Muscle layer of duodenum (tissue), 2 donors: ENCODE measurements around the gene POU2F1.

Experiments
- H3K27ac ChIP-seq: one replicate; pipeline ENCODE4 v1.7.0; 2013; ENCODE audit warnings: mild to moderate bottlenecking, low read length
- H3K27me3 ChIP-seq: one replicate; pipeline ENCODE4 v1.7.0; 2013; ENCODE audit warnings: low read depth, mild to moderate bottlenecking, control low read depth, low read length
- H3K36me3 ChIP-seq, 2 donors: one replicate each; pipeline ENCODE4 v1.7.0; 2013; ENCODE audit warnings: low read length in 2 of 2, control low read depth in 1 of 2, mild to moderate bottlenecking in 1 of 2; ENCODE audit not compliant: insufficient read depth in 2 of 2, control insufficient read depth in 1 of 2
- H3K4me1 ChIP-seq, 2 donors: one replicate each; pipeline ENCODE4 v1.7.0; 2013; ENCODE audit warnings: low read length in 2 of 2, mild to moderate bottlenecking in 2 of 2, control low read depth in 1 of 2, moderate library complexity in 1 of 2; ENCODE audit not compliant: insufficient read depth in 2 of 2, control insufficient read depth in 1 of 2
- H3K4me3 ChIP-seq, 2 donors: one replicate each; pipeline ENCODE4 v1.7.0; 2013; ENCODE audit warnings: low read length in 2 of 2, low read depth in 1 of 2, mild to moderate bottlenecking in 1 of 2
- H3K9me3 ChIP-seq, 2 donors: one replicate each; pipeline ENCODE4 v1.7.0; 2013; ENCODE audit warnings: low read length in 2 of 2, control low read depth in 1 of 2, mild to moderate bottlenecking in 1 of 2; ENCODE audit not compliant: control insufficient read depth in 1 of 2
- donor health status: healthy.

The POU2F1 gene

DNA sequence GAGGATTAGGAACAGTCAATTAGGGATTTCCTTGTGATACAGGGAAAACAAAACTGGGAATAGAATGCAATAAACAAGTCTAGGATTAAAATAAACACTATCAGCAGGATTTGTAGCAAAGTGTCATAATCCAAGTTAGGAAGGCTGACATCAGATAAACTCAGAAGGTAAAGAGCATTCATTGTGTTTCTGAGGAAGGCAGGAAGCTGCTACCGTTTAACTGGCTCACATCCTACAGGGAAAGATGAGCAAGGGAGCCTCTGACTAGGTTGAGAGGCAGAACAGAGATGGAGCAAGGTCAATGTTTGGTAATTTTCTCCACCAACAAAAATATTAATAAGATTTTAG is 124.7 kb downstream of the POU2F1 start:
- Histone ChIP-seq H3K36me3 (peaks cover 0 to 5% of the 10 kb centered on the region in 2 donors), H3K4me3 (no peak overlapping the region), H3K27ac (no peak overlapping the region), H3K9me3 (no peaks in the 10 kb centered on the region), H3K4me1 (no peaks in the 10 kb centered on the region), H3K27me3 (no peaks in the 10 kb centered on the region)

GRCh38 chr1:167357305-167357704 is 136.6 kb downstream of the POU2F1 start:
- Histone ChIP-seq H3K4me1 (no peaks in the 10 kb centered on the region), H3K36me3 (no peaks in the 10 kb centered on the region), H3K27me3 (no peaks in the 10 kb centered on the region), H3K9me3 (peaks cover 0 to 3% of the 10 kb centered on the region in 2 donors), H3K27ac (no peak overlapping the region), H3K4me3 (no peak overlapping the region)

DNA sequence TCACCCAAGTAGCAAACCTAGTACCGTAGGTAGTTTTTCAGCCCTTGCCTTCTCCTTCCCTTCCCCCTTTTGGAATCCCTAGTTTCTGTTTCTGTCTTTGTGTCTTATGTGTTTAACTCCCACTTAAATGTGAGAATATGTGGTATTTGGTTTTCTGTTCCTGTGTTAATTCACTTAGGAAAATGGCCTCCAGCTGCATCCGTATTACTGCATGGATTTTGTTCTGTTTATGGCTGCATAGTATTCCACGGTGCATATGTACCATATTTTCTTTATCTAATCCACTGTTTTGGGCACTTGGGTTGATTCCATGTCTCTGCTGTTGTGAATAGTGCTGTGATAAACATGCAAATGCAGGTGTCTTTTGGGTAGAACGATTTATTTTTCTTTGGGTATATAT is 138.6 kb downstream of the POU2F1 start:
- H3K4me3 ChIP-seq: no peak overlapping the region
- H3K27me3 ChIP-seq: no peaks in the 10 kb centered on the region
- H3K4me1 ChIP-seq: no peaks in the 10 kb centered on the region
- no peaks in the 10 kb centered on the region for H3K36me3 ChIP-seq
- peaks cover 0 to 3% of the 10 kb centered on the region in 2 donors for H3K9me3 ChIP-seq
- H3K27ac ChIP-seq: no peak overlapping the region

DNA sequence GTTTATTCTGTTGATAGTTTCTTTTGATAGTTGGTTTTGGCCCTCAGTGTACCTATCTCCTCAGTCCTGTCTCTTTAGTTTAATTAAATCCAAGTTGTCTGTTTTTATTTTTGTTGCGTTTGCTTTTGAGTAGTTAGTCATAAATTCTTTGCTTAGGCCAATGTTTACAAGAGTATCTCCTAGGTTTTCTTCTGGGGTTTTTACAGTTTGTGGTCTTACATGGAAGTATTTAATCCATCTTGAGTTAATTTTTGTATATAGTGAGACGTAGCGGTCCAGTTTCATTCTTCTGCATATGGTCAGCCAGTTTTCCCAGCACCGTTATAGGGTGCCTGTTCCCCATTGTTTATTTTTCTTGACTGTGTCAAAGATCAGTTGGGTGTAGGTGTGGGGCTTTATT is 139.4 kb downstream of the POU2F1 start:
- no peak overlapping the region for H3K27ac ChIP-seq
- no peaks in the 10 kb centered on the region for H3K4me1 ChIP-seq
- H3K27me3 ChIP-seq: no peaks in the 10 kb centered on the region
- H3K4me3 ChIP-seq: no peak overlapping the region
- H3K9me3 ChIP-seq: no peaks in the 10 kb centered on the region
- no peaks in the 10 kb centered on the region for H3K36me3 ChIP-seq

GRCh38 chr1:167362638-167363037 is 142.0 kb downstream of the POU2F1 start:
- H3K27ac ChIP-seq: no peak overlapping the region
- H3K4me1 ChIP-seq: no peaks in the 10 kb centered on the region
- no peak overlapping the region for H3K4me3 ChIP-seq
- no peaks in the 10 kb centered on the region for H3K27me3 ChIP-seq
- peaks cover 0 to 7% of the 10 kb centered on the region in 2 donors for H3K36me3 ChIP-seq
- H3K9me3 ChIP-seq: no peaks in the 10 kb centered on the region

DNA sequence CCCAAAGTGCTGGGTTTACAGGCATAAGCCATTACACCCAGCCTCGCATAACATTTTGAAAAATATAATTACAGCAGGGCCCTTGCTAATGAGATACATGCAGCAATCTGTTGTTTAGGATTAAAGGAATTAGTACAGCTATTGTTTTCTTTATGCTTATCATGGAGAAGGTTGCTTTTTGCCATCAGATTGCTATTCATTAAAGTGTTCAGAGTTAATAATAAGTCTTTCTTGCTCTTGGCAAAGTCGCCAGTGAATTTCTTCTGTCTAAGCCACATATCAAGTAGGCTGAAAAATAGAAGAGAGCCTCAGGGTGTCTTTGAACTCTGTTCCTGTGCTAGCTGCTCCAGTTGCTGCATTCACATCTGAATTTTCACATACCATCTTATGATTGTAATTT is 144.1 kb downstream of the POU2F1 start:
- H3K9me3 ChIP-seq: no peaks in the 10 kb centered on the region
- no peak overlapping the region for H3K4me3 ChIP-seq
- no peaks in the 10 kb centered on the region for H3K4me1 ChIP-seq
- H3K36me3 ChIP-seq: peaks cover 0 to 7% of the 10 kb centered on the region in 2 donors
- H3K27me3 ChIP-seq: no peaks in the 10 kb centered on the region
- H3K27ac ChIP-seq: no peak overlapping the region

DNA sequence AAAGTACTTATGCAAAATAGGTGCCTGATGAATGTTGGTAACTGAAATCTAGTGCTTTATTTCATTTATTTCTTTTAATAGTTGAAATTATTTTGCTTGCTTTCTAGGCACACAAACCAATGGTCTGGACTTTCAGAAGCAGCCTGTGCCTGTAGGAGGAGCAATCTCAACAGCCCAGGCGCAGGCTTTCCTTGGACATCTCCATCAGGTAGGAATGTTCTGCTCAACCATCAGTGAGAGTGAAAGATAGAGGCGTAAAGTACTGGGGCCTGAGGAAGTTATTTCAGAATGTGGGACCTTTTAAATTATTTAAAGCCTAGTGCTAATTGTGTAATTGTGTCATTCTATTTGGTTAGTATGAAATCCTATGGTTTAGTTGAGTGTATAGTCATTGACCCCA is 144.7 kb downstream of the POU2F1 start:
- Histone ChIP-seq H3K27me3 (no peaks in the 10 kb centered on the region), H3K36me3 (peaks cover 0 to 7% of the 10 kb centered on the region in 2 donors), H3K4me3 (no peak overlapping the region), H3K9me3 (no peaks in the 10 kb centered on the region), H3K4me1 (no peaks in the 10 kb centered on the region), H3K27ac (no peak overlapping the region)

DNA sequence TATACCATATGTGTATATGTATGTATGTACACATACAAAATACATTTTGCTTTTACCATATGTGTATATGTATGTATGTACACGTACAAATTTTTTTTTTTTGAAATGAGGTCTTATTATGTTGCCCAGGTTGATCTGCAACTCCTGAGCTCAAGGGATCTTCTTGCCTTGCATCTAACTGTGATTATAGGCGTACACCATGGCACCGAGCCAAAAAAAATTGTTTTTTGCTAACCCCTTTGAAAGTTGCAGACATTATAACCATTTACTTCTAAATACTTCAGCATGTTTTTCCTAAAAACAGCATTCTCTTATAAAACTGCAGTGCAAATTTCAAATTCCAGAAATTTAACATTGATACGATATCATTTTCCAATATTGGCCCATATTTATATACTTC is 147.0 kb downstream of the POU2F1 start:
- no peaks in the 10 kb centered on the region for H3K27me3 ChIP-seq
- H3K4me3 ChIP-seq: no peak overlapping the region
- H3K4me1 ChIP-seq: no peaks in the 10 kb centered on the region
- H3K36me3 ChIP-seq: peaks cover 0 to 12% of the 10 kb centered on the region in 2 donors
- no peak overlapping the region for H3K27ac ChIP-seq
- no peaks in the 10 kb centered on the region for H3K9me3 ChIP-seq

DNA sequence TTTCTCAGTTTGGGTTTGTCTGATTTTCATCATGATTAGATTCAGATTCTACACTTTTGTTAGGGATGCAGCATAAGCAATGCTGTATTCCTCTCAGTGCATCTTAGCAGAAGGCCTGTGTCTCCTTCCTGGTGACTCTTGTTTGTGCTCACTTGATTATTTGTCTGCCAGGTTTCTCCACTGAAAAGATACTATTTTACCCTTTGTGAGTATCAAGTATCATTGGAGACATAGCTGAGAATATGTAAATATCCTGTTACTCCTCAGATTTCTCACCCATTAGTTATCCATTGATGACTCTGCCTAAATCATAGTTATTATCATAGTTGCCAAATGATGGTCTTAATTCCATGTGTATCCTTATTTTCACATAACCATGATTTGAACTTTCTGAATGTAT is 148.5 kb downstream of the POU2F1 start:
- H3K27ac ChIP-seq: no peak overlapping the region
- peaks cover 0 to 6% of the 10 kb centered on the region in 2 donors for H3K4me1 ChIP-seq
- H3K4me3 ChIP-seq: no peak overlapping the region
- H3K9me3 ChIP-seq: no peaks in the 10 kb centered on the region
- H3K36me3 ChIP-seq: peaks cover 0 to 12% of the 10 kb centered on the region in 2 donors
- H3K27me3 ChIP-seq: no peaks in the 10 kb centered on the region

- Histone ChIP-seq H3K9me3 (no peaks in the 10 kb centered on the region), H3K36me3 (peaks cover 0 to 12% of the 10 kb centered on the region in 2 donors), H3K27me3 (no peaks in the 10 kb centered on the region), H3K4me1 (peaks cover 0 to 6% of the 10 kb centered on the region in 2 donors), H3K4me3 (no peak overlapping the region), H3K27ac (no peak overlapping the region)
Measured at GRCh38 chr1:167369933-167370332, 149.2 kb downstream of the POU2F1 start.

DNA sequence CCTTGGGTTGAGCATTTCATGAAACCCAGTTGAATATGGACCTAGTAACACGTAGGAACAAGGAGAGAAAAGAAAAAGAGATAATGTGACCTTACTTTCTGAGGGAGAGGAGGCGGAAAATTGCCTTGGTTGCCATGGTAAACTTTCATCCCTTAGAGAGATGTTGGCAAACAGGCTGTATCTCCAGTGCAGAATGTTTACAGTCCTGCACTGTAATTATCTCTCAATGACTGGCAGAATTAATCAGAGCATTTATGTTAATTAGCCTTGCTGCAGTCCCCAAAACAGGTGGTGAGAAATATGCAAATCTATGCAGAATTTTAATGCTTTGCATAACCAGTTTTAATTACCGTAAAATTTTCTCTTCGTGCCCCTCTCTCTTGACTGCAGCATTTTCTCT is 150.3 kb downstream of the POU2F1 start:
- Histone ChIP-seq H3K27me3 (no peaks in the 10 kb centered on the region), H3K4me1 (peaks cover 0 to 6% of the 10 kb centered on the region in 2 donors), H3K4me3 (no peak overlapping the region), H3K36me3 (peaks cover 5 to 7% of the 10 kb centered on the region in 2 donors), H3K27ac (no peak overlapping the region), H3K9me3 (no peaks in the 10 kb centered on the region)

DNA sequence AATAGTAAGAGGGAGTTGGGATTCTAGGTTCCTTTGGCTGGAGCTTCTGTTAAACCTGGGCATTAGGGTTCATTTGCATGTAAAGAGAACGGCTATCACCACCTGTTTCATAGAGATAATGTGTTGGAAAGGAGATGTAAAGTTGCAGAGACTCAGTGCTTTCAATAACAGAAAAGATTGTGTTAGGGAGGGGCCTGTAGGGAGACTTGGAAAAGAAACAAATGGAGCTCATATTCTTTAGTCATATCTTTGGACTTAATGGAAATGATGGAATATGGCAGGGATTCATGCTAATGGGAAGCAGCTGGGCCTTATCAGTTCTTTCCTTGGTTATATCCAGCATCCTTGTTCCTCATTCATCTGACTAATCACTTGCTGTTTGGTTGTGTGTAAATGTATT is 152.7 kb downstream of the POU2F1 start:
- Histone ChIP-seq H3K36me3 (peaks cover 5 to 9% of the 10 kb centered on the region in 2 donors), H3K9me3 (no peaks in the 10 kb centered on the region), H3K4me1 (peaks cover 0 to 6% of the 10 kb centered on the region in 2 donors), H3K4me3 (no peak overlapping the region), H3K27me3 (no peaks in the 10 kb centered on the region), H3K27ac (no peak overlapping the region)
